Fibroblast of villous mesenchyme (primary cell): Measurements from ENCODE around the gene GPX4. TPM values are rescaled to one million over a fixed set of nuclear protein-coding genes. Genes with fewer than 3 reads are reported as not detected.

Source experiments
- DNase-seq: peaks from one replicate; pipeline ENCODE4 v3.0.0-alpha.2; 2010; ENCODE audit warnings: low read depth
- H3K4me3 ChIP-seq: 2 replicates; pipeline ENCODE4 v1.5.1; 2011; ENCODE audit warnings: low read depth, mild to moderate bottlenecking, low read length
- total RNA-seq: library from RNA; depleted of rRNA; stranded (reverse); fragments of >200 nt; gene quantifications from 2 replicates; pipeline ENCODE4 v1.2.3, GENCODE V29; 2012
- TF ChIP-seq, protein P1 (sequence below): IDR thresholded peaks from 2 replicates; pipeline ENCODE4 v1.5.1; 2012; ENCODE audit warnings: low read depth, mild to moderate bottlenecking, low read length; ENCODE audit not compliant: insufficient read depth

Gene GPX4
- total RNA-seq, 1 donor = 254 TPM

DNA sequence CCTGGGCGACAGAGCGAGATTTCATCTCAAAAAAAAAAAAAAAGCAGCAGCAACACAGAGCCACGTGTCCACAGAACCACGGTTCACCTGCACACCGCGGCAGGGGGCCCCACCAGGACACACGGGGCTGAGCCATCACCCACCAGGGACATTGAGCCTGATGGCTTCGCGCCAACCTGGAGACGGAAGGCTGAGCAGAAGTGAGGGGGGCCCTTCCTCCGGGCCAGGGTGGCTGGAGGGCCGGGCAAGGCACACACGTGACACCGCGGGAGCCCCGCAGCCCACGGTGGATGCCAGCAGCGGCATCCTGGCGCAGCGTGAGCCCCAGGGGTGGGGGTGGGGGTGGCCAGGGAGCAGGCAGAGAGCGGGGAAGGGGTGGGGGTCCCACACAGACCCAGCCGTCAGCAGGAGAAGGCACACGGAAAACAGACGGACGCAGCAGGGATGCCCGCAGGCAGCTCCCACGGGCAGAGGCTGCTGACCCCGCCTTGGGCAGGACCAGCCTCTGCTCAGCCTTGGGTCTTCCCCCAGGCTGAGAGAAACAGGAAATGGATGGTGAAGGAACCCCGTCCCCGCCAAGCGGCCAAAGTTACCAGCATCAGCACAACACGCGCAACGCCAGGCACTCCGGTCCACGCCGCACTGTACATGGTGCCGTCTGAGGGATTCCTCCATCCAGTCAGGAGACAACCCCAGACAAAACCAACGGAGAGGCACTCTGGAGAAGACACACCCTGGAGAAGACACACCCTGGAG lies 36.7 kb downstream of the GPX4 start:
- TF ChIP-seq, protein P1, sequence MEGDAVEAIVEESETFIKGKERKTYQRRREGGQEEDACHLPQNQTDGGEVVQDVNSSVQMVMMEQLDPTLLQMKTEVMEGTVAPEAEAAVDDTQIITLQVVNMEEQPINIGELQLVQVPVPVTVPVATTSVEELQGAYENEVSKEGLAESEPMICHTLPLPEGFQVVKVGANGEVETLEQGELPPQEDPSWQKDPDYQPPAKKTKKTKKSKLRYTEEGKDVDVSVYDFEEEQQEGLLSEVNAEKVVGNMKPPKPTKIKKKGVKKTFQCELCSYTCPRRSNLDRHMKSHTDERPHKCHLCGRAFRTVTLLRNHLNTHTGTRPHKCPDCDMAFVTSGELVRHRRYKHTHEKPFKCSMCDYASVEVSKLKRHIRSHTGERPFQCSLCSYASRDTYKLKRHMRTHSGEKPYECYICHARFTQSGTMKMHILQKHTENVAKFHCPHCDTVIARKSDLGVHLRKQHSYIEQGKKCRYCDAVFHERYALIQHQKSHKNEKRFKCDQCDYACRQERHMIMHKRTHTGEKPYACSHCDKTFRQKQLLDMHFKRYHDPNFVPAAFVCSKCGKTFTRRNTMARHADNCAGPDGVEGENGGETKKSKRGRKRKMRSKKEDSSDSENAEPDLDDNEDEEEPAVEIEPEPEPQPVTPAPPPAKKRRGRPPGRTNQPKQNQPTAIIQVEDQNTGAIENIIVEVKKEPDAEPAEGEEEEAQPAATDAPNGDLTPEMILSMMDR = no peak
- DNase-seq = no peak
- H3K4me3 ChIP-seq = no peak overlapping the region

DNA sequence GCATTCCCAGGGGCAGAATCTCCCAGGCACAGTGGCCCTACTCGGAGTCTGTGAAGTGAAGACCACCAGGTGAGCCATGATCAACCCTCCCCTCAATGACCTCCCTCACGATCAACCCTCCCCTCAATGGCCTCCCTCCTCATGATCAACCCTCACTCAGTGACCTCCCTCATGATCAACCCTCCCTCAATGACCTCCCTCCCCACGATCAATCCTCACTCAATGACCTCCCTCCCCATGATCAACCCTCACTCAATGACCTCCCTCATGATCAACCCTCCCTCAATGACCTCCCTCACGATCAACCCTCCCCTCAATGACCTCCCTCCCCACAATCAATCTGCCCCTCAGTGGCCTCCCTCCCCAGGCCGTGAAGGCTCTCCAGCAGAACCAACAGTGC lies 38.1 kb downstream of the GPX4 start:
- no peak overlapping the region for H3K4me3 ChIP-seq
- no peak for DNase-seq
- TF ChIP-seq, protein P1 = no peak

GRCh38 chr19:1143828-1144399 lies 40.1 kb downstream of the GPX4 start:
- TF ChIP-seq, protein P1 = no peak
- no peak overlapping the region for H3K4me3 ChIP-seq
- DNase-seq = no peak

GRCh38 chr19:1144741-1145140 lies 40.9 kb downstream of the GPX4 start:
- DNase-seq = no peak
- TF ChIP-seq, protein P1 = no peak

DNA sequence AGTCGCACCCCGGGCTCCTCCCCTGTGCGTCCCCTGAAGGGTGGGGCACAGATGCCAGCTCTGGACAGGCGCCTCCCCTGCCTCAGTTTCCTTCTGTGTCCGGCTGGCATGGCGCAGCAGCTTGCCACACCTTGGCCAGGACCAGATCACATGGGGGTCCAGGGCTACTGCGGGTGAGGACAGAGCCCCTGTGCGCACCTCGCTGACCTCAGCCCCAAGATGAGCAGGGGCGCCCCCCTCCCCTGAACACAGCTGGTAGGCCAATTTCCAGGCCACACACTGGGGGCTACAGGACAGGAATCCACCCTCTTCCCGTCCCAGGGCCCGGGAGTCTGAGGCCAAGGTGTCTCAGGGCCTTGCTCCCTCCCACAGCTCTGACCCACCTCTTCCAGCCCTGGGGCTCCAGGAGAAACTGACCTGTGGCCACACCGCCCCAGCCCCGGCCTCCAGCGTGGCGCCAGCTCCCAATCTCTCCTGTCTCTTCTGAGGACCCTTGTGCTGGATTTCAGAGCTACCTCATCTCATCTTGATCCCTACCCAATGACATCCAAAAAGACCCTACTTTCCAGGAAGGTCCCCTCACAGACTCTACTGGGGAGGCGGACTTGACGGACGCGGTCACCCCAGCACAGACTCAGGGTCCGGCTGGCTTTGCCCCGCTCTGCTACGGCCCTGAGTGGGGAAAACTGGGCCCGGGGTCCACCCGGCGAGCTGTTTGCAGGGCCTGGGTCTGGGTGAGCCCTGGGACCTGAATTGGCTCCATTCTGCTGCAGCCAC lies 42.0 kb downstream of the GPX4 start:
- TF ChIP-seq, protein P1 = no peak
- no peak overlapping the region for H3K4me3 ChIP-seq
- DNase-seq = no peak

More at GRCh38 chr19:1144741-1145140, 40.9 kb downstream of the GPX4 start:
- H3K4me3 ChIP-seq = no peak overlapping the region

DNA sequence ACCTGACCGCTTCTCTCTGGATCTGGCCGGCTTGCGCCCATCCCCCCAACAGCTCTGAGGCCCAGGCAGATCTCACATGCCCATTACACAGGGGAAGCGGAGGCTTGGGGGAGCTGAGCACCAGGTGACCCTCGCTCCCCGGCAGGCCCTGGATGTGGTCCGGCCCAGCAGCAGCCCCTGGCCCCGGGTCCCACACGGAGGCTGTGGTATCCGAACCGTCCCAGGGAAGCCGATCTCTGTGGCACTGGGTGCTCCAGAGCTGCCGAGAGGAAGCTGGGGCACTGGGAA lies 42.6 kb downstream of the GPX4 start:
- H3K4me3 ChIP-seq = no peak overlapping the region
- TF ChIP-seq, protein P1 = no peak
- DNase-seq = no peak
